ENCODE measurements around the gene NFIC.
A peak's percentile ranks its signal among the peaks of the same experiment; 100 is the strongest.

The NFIC gene

DNA sequence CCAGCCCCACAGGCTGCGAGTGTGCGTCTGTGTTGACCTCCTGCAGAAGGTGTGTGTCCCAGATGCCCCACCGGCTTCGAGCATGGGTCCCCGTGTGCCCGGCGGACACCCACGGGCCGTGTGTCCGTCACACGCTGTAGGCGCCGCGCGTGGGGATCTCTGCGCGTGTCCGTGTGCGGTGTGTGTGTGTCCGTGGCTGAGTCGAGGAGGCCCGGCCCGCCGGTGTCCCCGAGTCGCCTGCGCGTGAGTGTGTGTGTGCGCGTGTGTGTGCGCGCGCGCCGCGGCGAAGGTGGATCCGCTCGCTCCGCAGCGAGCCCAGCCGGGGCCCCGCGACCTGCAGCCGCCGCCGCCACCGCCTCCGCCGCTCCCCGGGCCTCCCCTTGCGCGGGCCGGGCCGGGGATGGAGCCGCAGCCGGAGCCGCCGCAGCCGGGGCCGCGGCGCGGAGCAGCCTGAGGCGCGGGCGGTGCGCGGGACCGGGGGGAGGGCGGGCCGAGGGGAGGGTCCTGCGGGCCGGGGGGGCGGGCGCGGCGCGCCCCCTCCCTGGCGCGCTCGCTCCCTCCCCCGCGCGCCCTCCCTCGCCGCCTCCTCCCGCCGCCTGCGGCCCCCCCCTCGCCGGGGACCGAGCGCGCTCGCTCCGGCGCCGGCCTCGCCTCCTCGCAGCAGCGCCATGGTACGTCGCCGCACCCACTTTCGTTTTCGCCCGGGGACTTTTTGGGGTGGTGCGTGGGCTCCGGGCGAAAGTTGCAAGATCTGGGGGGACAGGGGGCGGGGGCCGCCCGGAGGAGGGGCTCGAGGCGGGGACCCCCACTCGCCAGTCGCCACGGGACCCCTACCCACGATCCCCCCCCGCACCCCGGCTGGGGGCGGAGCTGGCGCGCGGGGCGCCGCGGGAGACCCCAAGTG, 7.1 kb upstream of the NFIC start:
- no peak for DNase-seq (ENCODE audit: low read depth)

DNA sequence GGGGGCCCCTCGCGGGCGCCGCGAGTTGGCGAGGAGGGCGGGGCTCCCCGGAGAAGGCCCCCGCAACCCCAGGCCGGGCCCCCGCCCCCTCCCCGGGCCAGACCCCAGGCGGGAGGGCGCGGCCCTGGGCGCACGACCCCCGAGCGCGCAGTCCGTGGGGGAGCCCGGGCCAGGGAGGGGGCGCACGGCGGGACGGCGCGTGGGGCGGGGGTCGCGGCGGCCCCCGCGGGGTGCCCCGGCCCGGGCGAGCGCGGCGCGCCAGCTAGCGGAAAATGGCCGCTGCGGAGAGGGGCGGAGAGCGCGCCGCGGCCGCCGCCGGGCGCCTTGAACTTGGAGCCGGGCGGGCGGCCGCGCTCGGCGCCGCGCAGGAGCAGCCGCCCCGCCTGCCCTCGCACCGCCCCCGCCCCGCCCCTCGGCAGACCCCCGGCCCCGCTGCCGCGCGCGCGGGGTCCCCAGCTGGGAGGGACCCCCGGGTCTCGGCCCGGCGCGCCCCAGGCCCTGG, 6.4 kb upstream of the NFIC start:
- no peak for DNase-seq (ENCODE audit: low read depth)

GRCh38 chr19:3360421-3361383, 5.7 kb upstream of the NFIC start:
- peak; percentile 59 for DNase-seq (ENCODE audit: low read depth)

- DNase-seq (ENCODE audit: low read depth), result no peak
These were observed 4.8 kb upstream of the NFIC start for GRCh38 chr19:3361384-3362216.

DNA sequence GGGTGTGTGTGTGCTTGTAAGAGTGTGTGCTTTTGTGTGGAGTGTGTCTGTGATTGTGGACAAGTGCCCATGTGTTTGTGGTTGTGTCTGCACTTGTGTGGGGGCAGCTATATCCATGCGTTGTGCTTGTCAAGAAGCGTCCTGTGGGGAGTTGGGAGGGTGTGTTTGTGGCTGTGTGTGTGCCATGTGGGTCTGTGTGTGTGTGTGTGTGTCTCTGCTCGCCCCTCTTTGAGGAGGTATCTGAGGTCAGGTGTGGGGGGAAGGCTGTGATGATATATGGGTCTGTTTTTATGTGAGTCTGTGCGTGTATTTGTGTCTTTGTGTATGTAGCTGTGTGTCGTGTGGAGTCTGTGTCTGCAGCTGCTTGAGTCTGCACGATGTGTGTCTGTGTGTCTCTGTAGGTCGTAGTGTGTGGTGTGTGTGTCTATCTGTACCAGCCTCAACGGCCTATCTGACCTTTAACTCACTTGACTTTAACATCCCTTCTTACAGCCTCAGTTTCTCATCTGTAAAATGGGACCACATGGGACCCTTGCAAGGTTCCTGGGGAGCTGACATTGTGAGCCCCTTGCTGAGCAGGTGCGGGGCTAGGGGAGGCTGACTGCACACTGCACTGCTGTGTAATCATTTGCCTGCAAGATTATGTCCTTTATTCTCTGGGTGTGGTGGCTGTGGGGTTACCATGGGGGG, 4.0 kb upstream of the NFIC start:
- no peak for DNase-seq (ENCODE audit: low read depth)

DNA sequence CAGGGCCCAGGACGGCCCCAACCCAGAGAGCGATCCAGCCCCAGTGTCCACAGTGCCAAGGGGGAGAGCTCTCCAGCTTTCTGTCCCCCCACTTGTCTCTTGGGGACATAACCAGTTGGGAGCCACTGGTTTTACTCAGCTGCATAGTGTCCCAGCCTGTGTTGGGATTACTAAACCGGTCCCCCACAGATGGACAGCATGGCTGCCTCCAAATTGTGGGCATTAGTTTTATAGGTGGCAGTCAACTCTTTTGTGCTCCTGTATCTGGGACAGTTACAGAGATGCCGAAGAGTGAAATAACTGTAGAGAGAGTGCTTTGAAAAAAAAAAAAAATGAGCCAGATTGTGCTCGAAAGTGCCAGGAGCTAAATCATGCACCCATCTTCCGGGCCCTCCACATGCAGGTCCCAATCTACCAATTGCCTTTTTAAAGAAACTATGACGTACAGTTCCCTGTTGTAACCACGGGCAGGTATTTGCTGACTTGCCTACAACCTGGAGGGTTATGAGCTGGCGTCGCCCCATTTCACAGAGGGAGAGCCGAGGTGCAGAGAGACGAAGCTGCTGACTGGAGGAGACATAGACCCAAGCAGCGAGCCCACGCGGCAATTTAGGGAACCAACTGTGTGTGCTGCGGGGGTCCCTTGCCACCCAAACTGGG, 2.4 kb upstream of the NFIC start:
- no peak for DNase-seq (ENCODE audit: low read depth)

- no peak for DNase-seq (ENCODE audit: low read depth)
These were observed 1.9 kb upstream of the NFIC start for GRCh38 chr19:3364501-3364858.

GRCh38 chr19:3365093-3365835, 1.1 kb upstream of the NFIC start:
- DNase-seq (ENCODE audit: low read depth), result no peak

GRCh38 chr19:3366753-3367627, 607 bp downstream of the NFIC start:
- no peak for DNase-seq (ENCODE audit: low read depth)

DNA sequence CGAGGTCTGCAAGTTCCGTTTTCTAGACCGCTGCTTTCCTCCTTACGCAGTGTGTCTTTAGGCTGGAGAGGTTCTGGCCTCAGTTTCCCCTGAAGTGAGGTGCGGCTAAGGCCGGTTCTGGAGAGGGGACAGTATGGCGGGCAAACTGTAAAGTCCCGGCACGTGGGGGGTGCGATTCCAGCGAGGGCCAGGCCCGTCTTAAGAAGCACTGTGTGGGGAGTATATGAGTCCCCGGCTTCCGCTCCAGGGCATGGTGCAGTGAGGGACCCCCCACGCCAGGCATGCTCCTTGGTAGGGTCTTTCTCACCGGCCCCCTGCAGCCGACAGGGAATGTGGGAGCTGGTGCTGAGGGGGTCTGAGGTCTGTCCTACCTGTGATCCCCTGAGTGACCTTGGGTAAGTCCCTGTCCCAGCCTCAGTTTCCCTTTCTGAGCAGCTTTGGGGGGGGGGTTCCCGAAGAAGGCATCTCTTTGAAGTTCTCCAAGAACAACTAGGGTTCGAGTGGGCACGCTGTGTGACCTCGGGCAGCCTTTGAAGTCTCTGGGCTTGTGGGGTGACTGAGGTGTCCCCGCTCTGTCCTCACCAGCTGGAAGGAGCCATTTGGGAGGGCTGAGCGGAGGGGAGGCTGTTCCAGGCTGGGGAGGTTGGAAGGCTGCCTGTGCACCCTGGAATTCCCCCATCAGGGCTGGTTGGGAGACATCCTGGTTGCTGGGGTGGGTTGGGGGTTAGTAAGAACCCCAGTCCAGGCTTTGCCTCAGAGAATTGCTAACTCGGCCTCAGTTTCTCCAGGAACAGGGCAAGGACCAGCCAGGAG, 1.5 kb downstream of the NFIC start:
- DNase-seq (ENCODE audit: low read depth), result no peak

DNA sequence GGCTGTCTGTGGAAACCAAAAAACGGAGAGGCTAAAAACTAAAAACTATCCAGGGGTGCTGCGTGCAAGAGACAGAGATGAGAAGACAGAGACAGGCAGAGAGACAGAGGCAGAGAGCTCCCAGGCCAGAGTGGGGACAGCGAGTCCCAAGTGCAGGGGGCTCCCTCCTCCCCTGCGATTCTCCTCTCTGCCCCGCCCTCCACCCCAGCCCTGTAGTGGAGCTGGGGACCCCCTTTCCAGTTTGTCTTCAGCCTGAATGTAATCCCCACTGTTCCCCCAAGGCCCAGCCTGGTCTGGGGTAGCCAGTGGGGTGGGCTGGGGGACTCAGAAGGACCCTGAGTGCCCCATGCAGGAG, 2.0 kb downstream of the NFIC start:
- DNase-seq (ENCODE audit: low read depth), result no peak

DNA sequence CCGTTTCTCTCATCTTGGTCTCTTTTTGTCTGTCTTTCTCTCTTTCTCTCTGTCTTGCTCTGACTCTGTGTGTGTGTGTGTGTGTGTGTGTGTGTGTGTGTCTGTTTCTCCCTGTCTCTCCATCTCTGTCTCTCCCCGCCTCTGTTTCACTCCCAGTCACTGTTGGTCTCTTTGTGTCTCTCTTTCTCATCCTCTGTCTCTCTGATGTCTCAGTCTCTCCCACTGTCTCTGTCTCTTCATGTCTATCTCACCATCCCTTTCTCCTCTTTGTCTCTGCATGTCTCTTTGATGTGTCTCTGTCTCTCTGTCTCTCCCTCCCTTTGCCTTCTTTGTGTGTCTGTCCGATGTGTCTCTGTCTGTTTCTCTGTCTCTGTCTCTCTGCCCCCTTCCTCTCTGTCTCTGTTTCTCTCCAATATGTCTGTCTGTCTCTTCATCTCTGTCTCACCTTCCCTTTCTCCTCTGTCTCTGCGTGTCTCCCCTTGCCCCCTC, 2.5 kb downstream of the NFIC start:
- DNase-seq (ENCODE audit: low read depth), result no peak

GRCh38 chr19:3369337-3370213, 3.2 kb downstream of the NFIC start:
- no peak for DNase-seq (ENCODE audit: low read depth)

- no peak for DNase-seq (ENCODE audit: low read depth)
These were observed 3.9 kb downstream of the NFIC start for GRCh38 chr19:3370214-3370720.

GRCh38 chr19:3370728-3371591, 4.6 kb downstream of the NFIC start:
- DNase-seq (ENCODE audit: low read depth), result no peak

GRCh38 chr19:3372413-3372812, 6.0 kb downstream of the NFIC start:
- DNase-seq (ENCODE audit: low read depth), result no peak
